GM12865 (cell line): ENCODE data around the gene FAM222A.

ENCODE experiments used
- DNase-seq: peaks from one replicate; pipeline ENCODE4 v3.0.0; 2010; ENCODE audit warnings: low read depth
- H3K4me3 ChIP-seq: 2 replicates; pipeline ENCODE4 v1.5.1; 2011; ENCODE audit warnings: mild to moderate bottlenecking, low read depth, low read length, control low read depth
- CTCF ChIP-seq: IDR thresholded peaks from 2 replicates; pipeline ENCODE4 v1.5.1; 2011; ENCODE audit warnings: low read length, control low read depth, low read depth, inconsistent platforms; ENCODE audit not compliant: insufficient read depth; ENCODE audit errors: missing control alignments

FAM222A gene

GRCh38 chr12:109705291-109705690, 8.3 kb upstream of the FAM222A start:
- no peak for DNase-seq
- H3K4me3 ChIP-seq = no peak overlapping the region
- no peak for TF ChIP-seq CTCF

GRCh38 chr12:109706398-109706746, 7.3 kb upstream of the FAM222A start:
- DNase-seq = no peak
- no peak for TF ChIP-seq CTCF
- H3K4me3 ChIP-seq = no peak overlapping the region

GRCh38 chr12:109706747-109707469, 6.7 kb upstream of the FAM222A start:
- no peak for DNase-seq
- no peak for TF ChIP-seq CTCF
- no peak overlapping the region for H3K4me3 ChIP-seq

GRCh38 chr12:109707470-109707821, 6.2 kb upstream of the FAM222A start:
- no peak overlapping the region for H3K4me3 ChIP-seq
- TF ChIP-seq CTCF = no peak
- no peak for DNase-seq

- DNase-seq = no peak
- no peak overlapping the region for H3K4me3 ChIP-seq
- TF ChIP-seq CTCF = no peak
Measured at GRCh38 chr12:109708939-109709338, 4.7 kb upstream of the FAM222A start.

- no peak for TF ChIP-seq CTCF
- no peak for DNase-seq
Measured at GRCh38 chr12:109709401-109709991, 4.1 kb upstream of the FAM222A start.

More at GRCh38 chr12:109709401-109709991, 4.1 kb upstream of the FAM222A start:
- no peak overlapping the region for H3K4me3 ChIP-seq
